Calu3 (cell line): ENCODE results near the gene DDX39A. TPM values are rescaled to one million over a fixed set of nuclear protein-coding genes. Genes with fewer than 3 reads are reported as not detected.
"Not testable (repeated sequence)": the region's sequence is repeated elsewhere in the genome, so short reads cannot be mapped to it uniquely, and the experiment has no call there.

Experiments
- BruUV-seq: library from RNA; stranded (reverse); fragments of 400-500 nt; replicated peaks from 2 replicates; lab custom pipeline; 2021; lab: Mats Ljungman, UMichigan
- CTCF ChIA-PET: fragments of 300-600 bp; sonication (Branson Sonifier 250); formaldehyde crosslinking; loops from one replicate; lab custom pipeline; 2022; ENCODE audit warnings: antibody characterized with exemption; lab: Charles Lee
- DNase-seq: peaks from one replicate; pipeline ENCODE4 v3.0.0; 2022
- H3K27ac Mint-ChIP-seq: one replicate; pipeline ENCODE4 v1.8.0; 2022; ENCODE audit warnings: mixed read lengths; ENCODE audit not compliant: unreplicated experiment
- H3K27me3 Mint-ChIP-seq: one replicate; pipeline ENCODE4 v1.8.0; 2022; ENCODE audit warnings: mixed read lengths; ENCODE audit not compliant: unreplicated experiment
- H3K36me3 Mint-ChIP-seq: one replicate; pipeline ENCODE4 v1.8.0; 2022; ENCODE audit warnings: mild to moderate bottlenecking, moderate library complexity, mixed read lengths; ENCODE audit not compliant: insufficient read depth, unreplicated experiment
- H3K4me1 Mint-ChIP-seq: one replicate; pipeline ENCODE4 v1.8.0; 2022; ENCODE audit warnings: mild to moderate bottlenecking, low read depth, mixed read lengths; ENCODE audit not compliant: unreplicated experiment
- H3K4me3 Mint-ChIP-seq: one replicate; pipeline ENCODE4 v1.8.0; 2022; ENCODE audit warnings: mild to moderate bottlenecking, low read depth, moderate library complexity, mixed read lengths; ENCODE audit not compliant: unreplicated experiment
- H3K9me3 Mint-ChIP-seq: one replicate; pipeline ENCODE4 v1.8.0; 2022; ENCODE audit warnings: low read depth, mixed read lengths; ENCODE audit not compliant: unreplicated experiment
- CTCF ChIP-seq: fragments of 200-600 bp; IDR thresholded peaks from one replicate; pipeline ENCODE4 v1.8.0; 2022; ENCODE audit warnings: antibody characterized with exemption; ENCODE audit not compliant: unreplicated experiment
- intact Hi-C: fragments of 100-400 bp; cut with micrococcal nuclease; formaldehyde crosslinking; loops from one replicate; pipeline ENCODE4 v1.10.0; 2022; ENCODE audit not compliant: unreplicated experiment
- total RNA-seq: library from RNA; stranded (reverse); gene quantifications from 2 replicates; pipeline ENCODE4 v1.2.3, GENCODE V29; 2022

Gene DDX39A
- total RNA-seq, 1 experiment from 2014 or later: 104 TPM

GRCh38 chr19:14460935-14461334 is 41.8 kb upstream of the DDX39A start:
- peaks cover 21% of the 10 kb centered on the region for H3K36me3 Mint-ChIP-seq
- H3K4me3 Mint-ChIP-seq: no peak overlapping the region
- TF ChIP-seq CTCF: no peak
- intact Hi-C loops: no loop called here
- H3K27me3 Mint-ChIP-seq: no peaks in the 10 kb centered on the region
- DNase-seq: no peak
- H3K27ac Mint-ChIP-seq: no peak overlapping the region
- no TSS peak for BruUV-seq
- CTCF ChIA-PET: no interaction called here
- no peaks in the 10 kb centered on the region for H3K9me3 Mint-ChIP-seq
- H3K4me1 Mint-ChIP-seq: no peaks in the 10 kb centered on the region

- peaks cover 32% of the 10 kb centered on the region for H3K36me3 Mint-ChIP-seq
- TF ChIP-seq CTCF: no peak
- DNase-seq: no peak
- H3K27ac Mint-ChIP-seq: no peak overlapping the region
- intact Hi-C loops: no loop called here
- CTCF ChIA-PET: no interaction called here
- H3K4me1 Mint-ChIP-seq: no peaks in the 10 kb centered on the region
- no TSS peak for BruUV-seq
- no peaks in the 10 kb centered on the region for H3K27me3 Mint-ChIP-seq
- no peak overlapping the region for H3K4me3 Mint-ChIP-seq
- no peaks in the 10 kb centered on the region for H3K9me3 Mint-ChIP-seq
Observed at GRCh38 chr19:14459703-14460102, 40.6 kb upstream of the DDX39A start.

GRCh38 chr19:14452303-14452702 is 33.2 kb upstream of the DDX39A start:
- H3K27me3 Mint-ChIP-seq, H3K4me1 Mint-ChIP-seq, H3K4me3 Mint-ChIP-seq, H3K9me3 Mint-ChIP-seq, intact Hi-C loops, H3K27ac Mint-ChIP-seq, BruUV-seq, DNase-seq: not testable (repeated sequence)
- H3K36me3 Mint-ChIP-seq: peaks cover 40% of the 10 kb centered on the region
- CTCF ChIA-PET: interaction anchor here (0.6 kb wide), 1 partner anchor 10 kb away, joined by 8 read pairs; no protein-coding TSS in a partner anchor

- no TSS peak for BruUV-seq
- Mint-ChIP-seq H3K4me3 (no peak overlapping the region), H3K4me1 (no peaks in the 10 kb centered on the region), H3K27me3 (no peaks in the 10 kb centered on the region), H3K36me3 (peaks cover 44% of the 10 kb centered on the region), H3K27ac (no peak overlapping the region), H3K9me3 (no peaks in the 10 kb centered on the region)
- DNase-seq: no peak
- no peak for TF ChIP-seq CTCF
- CTCF ChIA-PET: interaction anchor here (0.6 kb wide), 1 partner anchor 17 kb away, joined by 4 read pairs; no protein-coding TSS in a partner anchor
- intact Hi-C loops: no loop called here
Observed at GRCh38 chr19:14450876-14451275, 31.7 kb upstream of the DDX39A start.

- Mint-ChIP-seq H3K27me3 (no peaks in the 10 kb centered on the region), H3K4me1 (no peaks in the 10 kb centered on the region), H3K9me3 (no peaks in the 10 kb centered on the region), H3K27ac (no peak overlapping the region), H3K4me3 (no peak overlapping the region), H3K36me3 (peaks cover 38% of the 10 kb centered on the region)
- no TSS peak for BruUV-seq
- CTCF ChIA-PET: interaction anchor here (0.6 kb wide), 1 partner anchor 17 kb away, joined by 4 read pairs; no protein-coding TSS in a partner anchor
- DNase-seq: peak; percentile 52
- no peak for TF ChIP-seq CTCF
- intact Hi-C loops: no loop called here
Observed at GRCh38 chr19:14450168-14450874, 31.2 kb upstream of the DDX39A start.
